NCI-H1694 (cell line): ENCODE measurements around the gene OR56A1.

Experiments used
- DNase-seq: peaks from one replicate; lab custom pipeline; 2025; lab: John Stamatoyannopoulos, UW

Gene OR56A1

GRCh38 chr11:5989203-5989602 is 41.4 kb downstream of the OR56A1 start:
- DNase-seq = no peak

DNA sequence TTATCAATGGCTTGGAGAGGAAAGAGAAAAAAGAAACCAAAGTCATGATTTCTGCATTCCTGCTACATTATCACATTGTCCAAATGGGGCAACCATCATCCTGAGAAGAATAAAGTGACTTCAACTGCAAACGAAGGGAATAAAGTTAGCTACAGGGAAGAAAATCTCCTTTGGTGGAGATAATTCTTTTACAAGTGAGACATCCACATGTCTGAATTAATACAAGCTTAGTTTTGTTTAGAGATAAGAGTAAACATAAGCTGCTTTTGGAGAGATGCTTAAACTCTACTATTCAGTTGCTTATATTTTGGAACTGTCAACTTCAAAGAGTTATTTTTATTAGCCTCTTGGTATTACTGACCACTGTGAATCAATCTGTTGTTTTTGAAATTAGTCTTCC is 43.7 kb downstream of the OR56A1 start, which contains the start of gene OR52L1:
Gene OR52L1, minus strand, starts transcription at position 101 of the 400 bp plus-strand sequence. Its CDS starts 55 bp downstream, at position 46.
- no peak for DNase-seq

GRCh38 chr11:5983443-5983842 is 47.1 kb downstream of the OR56A1 start:
- no peak for DNase-seq

DNA sequence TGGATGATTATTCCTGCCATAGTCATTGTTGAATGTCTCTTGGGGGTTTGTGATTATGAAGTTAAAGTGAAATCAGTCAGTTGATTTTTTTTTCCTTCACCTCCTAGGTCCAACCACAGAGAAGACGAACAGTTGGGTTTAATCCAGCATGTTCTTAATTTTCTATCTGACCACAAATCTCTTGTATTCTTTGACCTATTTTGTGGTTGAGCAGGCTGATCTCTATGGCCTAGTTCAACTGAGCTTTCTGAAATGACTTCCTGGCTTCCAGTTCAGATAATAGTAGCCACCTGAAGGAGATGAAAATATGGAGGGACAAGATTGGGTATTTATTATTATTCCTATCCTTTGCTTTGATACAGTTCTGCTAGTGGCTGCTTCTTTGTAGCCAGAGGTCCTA is 57.0 kb downstream of the OR56A1 start:
- DNase-seq = no peak
